Activated naive CD8-positive, alpha-beta T cell treated with anti-CD3 and anti-CD28 coated beads, Interleukin-2, amount 50 U/mL, for 24 hours (primary cell): ENCODE measurements around the gene GPR107.
A peak's percentile ranks its signal among the peaks of the same experiment; 100 is the strongest.

Experiments
- ATAC-seq: fragments of 150-1000 bp; cut with Tn5 transposase; one replicate; pipeline ENCODE4 v1.10.0; 2021
- DNase-seq: peaks from one replicate; pipeline ENCODE4 v3.0.0; 2021
- H3K27ac Mint-ChIP-seq: one replicate; pipeline ENCODE4 v1.8.0; 2021; ENCODE audit warnings: mild to moderate bottlenecking, mixed read lengths
- H3K27me3 Mint-ChIP-seq: one replicate; pipeline ENCODE4 v1.8.0; 2021; ENCODE audit warnings: mixed read lengths
- H3K36me3 Mint-ChIP-seq: one replicate; pipeline ENCODE4 v1.8.0; 2021; ENCODE audit warnings: low read depth, mixed read lengths
- H3K4me1 Mint-ChIP-seq: one replicate; pipeline ENCODE4 v1.8.0; 2021; ENCODE audit warnings: mixed read lengths
- H3K4me3 Mint-ChIP-seq: one replicate; pipeline ENCODE4 v1.8.0; 2021; ENCODE audit warnings: mild to moderate bottlenecking, moderate library complexity, mixed read lengths
- H3K9me3 Mint-ChIP-seq: one replicate; pipeline ENCODE4 v1.8.0; 2021; ENCODE audit warnings: mixed read lengths

The GPR107 gene

GRCh38 chr9:130118841-130119518 is 65.3 kb downstream of the GPR107 start:
- H3K4me1 Mint-ChIP-seq: peaks cover 9% of the 10 kb centered on the region
- H3K4me3 Mint-ChIP-seq: no peak overlapping the region
- H3K9me3 Mint-ChIP-seq: no peaks in the 10 kb centered on the region
- no peaks in the 10 kb centered on the region for H3K27me3 Mint-ChIP-seq
- peaks cover 6% of the 10 kb centered on the region for H3K36me3 Mint-ChIP-seq
- ATAC-seq (peak; percentile 57), DNase-seq (no peak)
- H3K27ac Mint-ChIP-seq: peak overlapping the region; percentile 33

GRCh38 chr9:130119519-130120298 is 66.0 kb downstream of the GPR107 start:
- ATAC-seq (no peak), DNase-seq (no peak)
- no peaks in the 10 kb centered on the region for H3K9me3 Mint-ChIP-seq
- peaks cover 9% of the 10 kb centered on the region for H3K36me3 Mint-ChIP-seq
- H3K27me3 Mint-ChIP-seq: no peaks in the 10 kb centered on the region
- H3K4me3 Mint-ChIP-seq: no peak overlapping the region
- no peak overlapping the region for H3K27ac Mint-ChIP-seq
- peaks cover 9% of the 10 kb centered on the region for H3K4me1 Mint-ChIP-seq

- Mint-ChIP-seq H3K4me1 (peaks cover 9% of the 10 kb centered on the region), H3K27me3 (no peaks in the 10 kb centered on the region), H3K36me3 (peaks cover 10% of the 10 kb centered on the region), H3K9me3 (no peaks in the 10 kb centered on the region), H3K27ac (no peak overlapping the region), H3K4me3 (no peak overlapping the region)
- no peak for ATAC-seq
- no peak for DNase-seq
Observed at GRCh38 chr9:130120299-130120587, 66.5 kb downstream of the GPR107 start.

GRCh38 chr9:130120832-130121231 is 67.1 kb downstream of the GPR107 start:
- Mint-ChIP-seq H3K4me1 (peaks cover 9% of the 10 kb centered on the region), H3K4me3 (no peak overlapping the region), H3K36me3 (peaks cover 9% of the 10 kb centered on the region), H3K27me3 (no peaks in the 10 kb centered on the region), H3K9me3 (no peaks in the 10 kb centered on the region), H3K27ac (no peak overlapping the region)
- ATAC-seq (no peak), DNase-seq (no peak)

- H3K27ac Mint-ChIP-seq: no peak overlapping the region
Observed at GRCh38 chr9:130122456-130122855, 68.8 kb downstream of the GPR107 start.

GRCh38 chr9:130124085-130124860 is 70.6 kb downstream of the GPR107 start:
- H3K9me3 Mint-ChIP-seq: no peaks in the 10 kb centered on the region
- DNase-seq: no peak
- no peak for ATAC-seq
- peaks cover 27% of the 10 kb centered on the region for H3K36me3 Mint-ChIP-seq
- no peaks in the 10 kb centered on the region for H3K27me3 Mint-ChIP-seq
- no peak overlapping the region for H3K4me3 Mint-ChIP-seq
- peaks cover 34% of the 10 kb centered on the region for H3K4me1 Mint-ChIP-seq
- H3K27ac Mint-ChIP-seq: no peak overlapping the region

More at GRCh38 chr9:130122456-130122855, 68.8 kb downstream of the GPR107 start:
- H3K9me3 Mint-ChIP-seq: no peaks in the 10 kb centered on the region
- no peak for ATAC-seq
- no peaks in the 10 kb centered on the region for H3K27me3 Mint-ChIP-seq
- H3K4me3 Mint-ChIP-seq: no peak overlapping the region
- no peak for DNase-seq
- peaks cover 23% of the 10 kb centered on the region for H3K4me1 Mint-ChIP-seq
- H3K36me3 Mint-ChIP-seq: peaks cover 20% of the 10 kb centered on the region

GRCh38 chr9:130126721-130127433 is 73.2 kb downstream of the GPR107 start:
- DNase-seq (no peak), ATAC-seq (no peak)
- peak overlapping the region; percentile 99 for H3K27ac Mint-ChIP-seq
- no peaks in the 10 kb centered on the region for H3K27me3 Mint-ChIP-seq
- no peaks in the 10 kb centered on the region for H3K9me3 Mint-ChIP-seq
- no peak overlapping the region for H3K4me3 Mint-ChIP-seq
- peaks cover 40% of the 10 kb centered on the region for H3K36me3 Mint-ChIP-seq
- H3K4me1 Mint-ChIP-seq: peaks cover 56% of the 10 kb centered on the region

- H3K36me3 Mint-ChIP-seq: peaks cover 40% of the 10 kb centered on the region
- H3K27me3 Mint-ChIP-seq: no peaks in the 10 kb centered on the region
- H3K4me3 Mint-ChIP-seq: peak overlapping the region; percentile 79
- H3K4me1 Mint-ChIP-seq: peaks cover 64% of the 10 kb centered on the region
- ATAC-seq: peak; percentile 89
- H3K27ac Mint-ChIP-seq: peak overlapping the region; percentile 99
- DNase-seq: peak; percentile 75
- no peaks in the 10 kb centered on the region for H3K9me3 Mint-ChIP-seq
Observed at GRCh38 chr9:130128251-130128650, 74.5 kb downstream of the GPR107 start.

- Mint-ChIP-seq H3K4me3 (peak overlapping the region; percentile 79), H3K36me3 (peaks cover 39% of the 10 kb centered on the region), H3K27me3 (no peaks in the 10 kb centered on the region), H3K4me1 (peaks cover 64% of the 10 kb centered on the region), H3K27ac (peak overlapping the region; percentile 99), H3K9me3 (no peaks in the 10 kb centered on the region)
- DNase-seq: peak; percentile 59
- ATAC-seq: peak; percentile 94
Observed at GRCh38 chr9:130128733-130129431, 75.2 kb downstream of the GPR107 start.

GRCh38 chr9:130129432-130130061 is 75.8 kb downstream of the GPR107 start:
- ATAC-seq: no peak
- H3K4me1 Mint-ChIP-seq: peaks cover 64% of the 10 kb centered on the region
- H3K27ac Mint-ChIP-seq: peak overlapping the region; percentile 99
- H3K9me3 Mint-ChIP-seq: no peaks in the 10 kb centered on the region
- no peaks in the 10 kb centered on the region for H3K27me3 Mint-ChIP-seq
- DNase-seq: peak; percentile 36
- H3K4me3 Mint-ChIP-seq: peak overlapping the region; percentile 79
- peaks cover 37% of the 10 kb centered on the region for H3K36me3 Mint-ChIP-seq

GRCh38 chr9:130132746-130133145 is 79.0 kb downstream of the GPR107 start:
- Mint-ChIP-seq H3K27ac (no peak overlapping the region), H3K27me3 (no peaks in the 10 kb centered on the region), H3K4me1 (peaks cover 71% of the 10 kb centered on the region), H3K36me3 (peaks cover 44% of the 10 kb centered on the region), H3K9me3 (no peaks in the 10 kb centered on the region), H3K4me3 (no peak overlapping the region)
- DNase-seq (no peak), ATAC-seq (no peak)

GRCh38 chr9:130137081-130137640 is 83.5 kb downstream of the GPR107 start:
- H3K27me3 Mint-ChIP-seq: no peaks in the 10 kb centered on the region
- H3K9me3 Mint-ChIP-seq: no peaks in the 10 kb centered on the region
- no peak overlapping the region for H3K4me3 Mint-ChIP-seq
- ATAC-seq: no peak
- H3K27ac Mint-ChIP-seq: no peak overlapping the region
- DNase-seq: no peak
- peaks cover 74% of the 10 kb centered on the region for H3K4me1 Mint-ChIP-seq
- peaks cover 31% of the 10 kb centered on the region for H3K36me3 Mint-ChIP-seq

- Mint-ChIP-seq H3K27ac (no peak overlapping the region), H3K4me3 (no peak overlapping the region), H3K4me1 (peaks cover 74% of the 10 kb centered on the region), H3K27me3 (no peaks in the 10 kb centered on the region), H3K9me3 (no peaks in the 10 kb centered on the region), H3K36me3 (peaks cover 31% of the 10 kb centered on the region)
- DNase-seq (no peak), ATAC-seq (no peak)
Observed at GRCh38 chr9:130137641-130138081, 84.0 kb downstream of the GPR107 start.
